ENCODE data around the gene KBTBD6. TPM values are rescaled to one million over a fixed set of nuclear protein-coding genes. Genes with fewer than 3 reads are reported as not detected.

Gene KBTBD6
- total and polyA plus RNA-seq, 4 donors: 2.4 to 10.4 (median 4.8) TPM

DNA sequence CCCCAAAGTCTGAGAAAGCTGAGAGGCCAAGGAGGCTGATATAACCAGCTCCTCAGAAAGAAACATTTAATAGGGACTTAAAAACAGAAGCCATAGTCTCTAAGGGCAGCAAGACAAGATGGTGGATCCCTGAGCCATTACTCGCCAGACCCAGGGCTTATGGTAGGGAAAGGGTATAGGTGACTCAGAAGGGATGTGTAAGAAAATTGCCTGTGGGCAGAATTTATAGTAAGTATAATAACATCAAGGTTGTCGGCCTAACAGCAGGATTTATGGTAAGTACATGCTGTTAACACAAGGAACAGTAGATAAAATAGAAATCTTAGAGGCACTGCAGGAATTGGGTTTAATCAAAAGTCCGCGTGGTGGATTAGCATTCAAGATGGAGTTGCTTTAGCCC, 14.7 kb downstream of the KBTBD6 start:
- Histone ChIP-seq H3K4me3 (no peak overlapping the region), H3K9ac (ENCODE audit: insufficient read depth in 1 of 2, low read length in 2 of 2) (no peak overlapping the region), H3K27ac (ENCODE audit: low read depth in 1 of 2, low read length in 1 of 2) (no peak overlapping the region), H3K27me3 (ENCODE audit: control insufficient read depth in 3 of 3, insufficient read depth in 3 of 3, low read length in 2 of 3) (no peaks in the 10 kb centered on the region), H3K9me3 (ENCODE audit: control insufficient read depth in 4 of 4, insufficient read depth in 3 of 4, low read length in 3 of 4) (no peaks in the 10 kb centered on the region), H3K4me1 (ENCODE audit: control insufficient read depth in 5 of 5, insufficient read depth in 5 of 5, low read length in 5 of 5) (no peaks in the 10 kb centered on the region), H3K36me3 (ENCODE audit: control insufficient read depth in 4 of 4, insufficient read depth in 4 of 4, low read length in 4 of 4) (no peaks in the 10 kb centered on the region)
- TF ChIP-seq, protein P1, sequence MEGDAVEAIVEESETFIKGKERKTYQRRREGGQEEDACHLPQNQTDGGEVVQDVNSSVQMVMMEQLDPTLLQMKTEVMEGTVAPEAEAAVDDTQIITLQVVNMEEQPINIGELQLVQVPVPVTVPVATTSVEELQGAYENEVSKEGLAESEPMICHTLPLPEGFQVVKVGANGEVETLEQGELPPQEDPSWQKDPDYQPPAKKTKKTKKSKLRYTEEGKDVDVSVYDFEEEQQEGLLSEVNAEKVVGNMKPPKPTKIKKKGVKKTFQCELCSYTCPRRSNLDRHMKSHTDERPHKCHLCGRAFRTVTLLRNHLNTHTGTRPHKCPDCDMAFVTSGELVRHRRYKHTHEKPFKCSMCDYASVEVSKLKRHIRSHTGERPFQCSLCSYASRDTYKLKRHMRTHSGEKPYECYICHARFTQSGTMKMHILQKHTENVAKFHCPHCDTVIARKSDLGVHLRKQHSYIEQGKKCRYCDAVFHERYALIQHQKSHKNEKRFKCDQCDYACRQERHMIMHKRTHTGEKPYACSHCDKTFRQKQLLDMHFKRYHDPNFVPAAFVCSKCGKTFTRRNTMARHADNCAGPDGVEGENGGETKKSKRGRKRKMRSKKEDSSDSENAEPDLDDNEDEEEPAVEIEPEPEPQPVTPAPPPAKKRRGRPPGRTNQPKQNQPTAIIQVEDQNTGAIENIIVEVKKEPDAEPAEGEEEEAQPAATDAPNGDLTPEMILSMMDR (IDR thresholded peaks at IDR 0.05; ENCODE audit: control extremely low read depth, extremely low read depth): no peak
- WGBS, 2 donors: 85 to 93% methylated on average over 4 of the region's 4 CpGs
- ATAC-seq (ENCODE audit: insufficient read depth, low FRiP score) (no peak), DNase-seq (no peak)

DNA sequence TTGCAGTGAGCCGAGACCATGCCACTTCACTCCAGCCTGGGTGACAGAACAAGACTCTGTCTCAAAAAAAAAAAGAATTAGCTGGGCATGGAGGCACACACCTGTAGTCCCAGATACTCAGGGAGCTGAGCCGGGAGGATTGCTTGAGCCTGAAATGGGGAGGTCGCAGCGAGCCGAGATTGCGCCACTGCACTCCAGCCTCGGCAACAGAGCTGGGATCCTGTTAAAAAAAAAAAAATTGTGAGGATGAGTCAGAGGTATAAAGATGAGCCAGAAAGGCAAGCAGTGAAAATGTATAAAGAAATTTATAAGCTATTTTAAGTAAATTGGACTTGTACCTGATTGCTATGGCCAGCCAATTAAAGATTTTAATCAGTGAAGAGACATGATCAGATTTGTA, 21.1 kb downstream of the KBTBD6 start:
- 89 to 93% methylated on average over 7 of the region's 7 CpGs for WGBS, 2 donors
- TF ChIP-seq, protein P1 (IDR thresholded peaks at IDR 0.05; ENCODE audit: control extremely low read depth, extremely low read depth): no peak

GRCh38 chr13:41107584-41108014, 25.0 kb downstream of the KBTBD6 start:
- no peaks in the 10 kb centered on the region for H3K9me3 ChIP-seq (ENCODE audit: control insufficient read depth in 4 of 4, insufficient read depth in 3 of 4, low read length in 3 of 4)
- no peak for DNase-seq
- no peaks in the 10 kb centered on the region for H3K4me1 ChIP-seq (ENCODE audit: control insufficient read depth in 5 of 5, insufficient read depth in 5 of 5, low read length in 5 of 5)
- 89 to 93% methylated on average over 7 of the region's 7 CpGs for WGBS, 2 donors
- no peak overlapping the region for H3K4me3 ChIP-seq
- ATAC-seq (ENCODE audit: insufficient read depth, low FRiP score): no peak
- no peak overlapping the region for H3K9ac ChIP-seq (ENCODE audit: insufficient read depth in 1 of 2, low read length in 2 of 2)
- H3K27me3 ChIP-seq (ENCODE audit: control insufficient read depth in 3 of 3, insufficient read depth in 3 of 3, low read length in 2 of 3): no peaks in the 10 kb centered on the region
- no peak overlapping the region for H3K27ac ChIP-seq (ENCODE audit: low read depth in 1 of 2, low read length in 1 of 2)
- TF ChIP-seq, protein P1 (IDR thresholded peaks at IDR 0.05; ENCODE audit: control extremely low read depth, extremely low read depth): no peak
- no peaks in the 10 kb centered on the region for H3K36me3 ChIP-seq (ENCODE audit: control insufficient read depth in 4 of 4, insufficient read depth in 4 of 4, low read length in 4 of 4)

More for the DNA sequence above, 21.1 kb downstream of the KBTBD6 start:
- Histone ChIP-seq H3K27ac (ENCODE audit: low read depth in 1 of 2, low read length in 1 of 2) (no peak overlapping the region), H3K9ac (ENCODE audit: insufficient read depth in 1 of 2, low read length in 2 of 2) (no peak overlapping the region), H3K4me3 (no peak overlapping the region), H3K4me1 (ENCODE audit: control insufficient read depth in 5 of 5, insufficient read depth in 5 of 5, low read length in 5 of 5) (no peaks in the 10 kb centered on the region), H3K27me3 (ENCODE audit: control insufficient read depth in 3 of 3, insufficient read depth in 3 of 3, low read length in 2 of 3) (no peaks in the 10 kb centered on the region), H3K36me3 (ENCODE audit: control insufficient read depth in 4 of 4, insufficient read depth in 4 of 4, low read length in 4 of 4) (no peaks in the 10 kb centered on the region), H3K9me3 (ENCODE audit: control insufficient read depth in 4 of 4, insufficient read depth in 3 of 4, low read length in 3 of 4) (no peaks in the 10 kb centered on the region)
- ATAC-seq (ENCODE audit: insufficient read depth, low FRiP score) (no peak), DNase-seq (no peak)

- TF ChIP-seq, protein P1 (IDR thresholded peaks at IDR 0.05; ENCODE audit: control extremely low read depth, extremely low read depth): no peak
- Histone ChIP-seq H3K27ac (ENCODE audit: low read depth in 1 of 2, low read length in 1 of 2) (no peak overlapping the region), H3K9ac (ENCODE audit: insufficient read depth in 1 of 2, low read length in 2 of 2) (no peak overlapping the region), H3K4me1 (ENCODE audit: control insufficient read depth in 5 of 5, insufficient read depth in 5 of 5, low read length in 5 of 5) (no peaks in the 10 kb centered on the region), H3K4me3 (no peak overlapping the region), H3K27me3 (ENCODE audit: control insufficient read depth in 3 of 3, insufficient read depth in 3 of 3, low read length in 2 of 3) (no peaks in the 10 kb centered on the region), H3K9me3 (ENCODE audit: control insufficient read depth in 4 of 4, insufficient read depth in 3 of 4, low read length in 3 of 4) (no peaks in the 10 kb centered on the region), H3K36me3 (ENCODE audit: control insufficient read depth in 4 of 4, insufficient read depth in 4 of 4, low read length in 4 of 4) (no peaks in the 10 kb centered on the region)
- ATAC-seq (ENCODE audit: insufficient read depth, low FRiP score) (no peak), DNase-seq (no peak)
- 89 to 96% methylated on average over 15 of the region's 15 CpGs for WGBS, 2 donors
These were observed 25.5 kb downstream of the KBTBD6 start for GRCh38 chr13:41107104-41107571.

All from lung (tissue), 12 donors.